HG03045 (cell line): ENCODE measurements around the gene POLD2.
"Not testable (repeated sequence)": the region's sequence is repeated elsewhere in the genome, so short reads cannot be mapped to it uniquely, and the experiment has no call there.

ENCODE experiments used
- ATAC-seq: cut with Tn5 transposase; IDR thresholded peaks from one replicate; pipeline ENCODE4 v1.9.1; 2021; ENCODE audit warnings: mild to moderate bottlenecking, moderate library complexity; ENCODE audit not compliant: unreplicated experiment

The POLD2 gene

GRCh38 chr7:44123190-44124003 lies at the start of gene POLD2:
Gene POLD2, minus strand, starts transcription at chr7:44123548. Its CDS starts 1,495 bp downstream, at chr7:44122053.
- peak; percentile 99 for ATAC-seq

- ATAC-seq = no peak
Measured at GRCh38 chr7:44172803-44173424, 49.6 kb upstream of the POLD2 start.

- ATAC-seq = no peak
Measured at GRCh38 chr7:44172352-44172751, 49.0 kb upstream of the POLD2 start.

GRCh38 chr7:44171901-44172300 lies 48.6 kb upstream of the POLD2 start:
- not testable (repeated sequence) for ATAC-seq

GRCh38 chr7:44167920-44168319 lies 44.6 kb upstream of the POLD2 start:
- ATAC-seq = no peak

- no peak for ATAC-seq
Measured at GRCh38 chr7:44163591-44163990, 40.2 kb upstream of the POLD2 start.

GRCh38 chr7:44162785-44163395 lies 39.5 kb upstream of the POLD2 start:
- ATAC-seq = no peak

- ATAC-seq = no peak
Measured at GRCh38 chr7:44162179-44162578, 38.8 kb upstream of the POLD2 start.

GRCh38 chr7:44161371-44161770 lies 38.0 kb upstream of the POLD2 start:
- no peak for ATAC-seq

GRCh38 chr7:44159824-44160630 lies 36.7 kb upstream of the POLD2 start:
- ATAC-seq = no peak

GRCh38 chr7:44158873-44159631 lies 35.7 kb upstream of the POLD2 start:
- ATAC-seq = no peak

GRCh38 chr7:44158096-44158872 lies 34.9 kb upstream of the POLD2 start:
- no peak for ATAC-seq

- ATAC-seq = no peak
Measured at GRCh38 chr7:44157116-44158080, 34.0 kb upstream of the POLD2 start.

GRCh38 chr7:44156453-44157010 lies 33.2 kb upstream of the POLD2 start:
- ATAC-seq = no peak

- ATAC-seq = no peak
Measured at GRCh38 chr7:44155191-44156185, 32.1 kb upstream of the POLD2 start.

- no peak for ATAC-seq
Measured at GRCh38 chr7:44154703-44155102, 31.4 kb upstream of the POLD2 start.

GRCh38 chr7:44153948-44154335 lies 30.6 kb upstream of the POLD2 start:
- no peak for ATAC-seq
